Measurements from ENCODE around the gene HOXC6.

HOXC6 gene

GRCh38 chr12:54028314-54029201 is at the start of gene HOXC6:
HOXC6 (plus strand) TSS chr12:54028440; CDS start chr12:54028522, 82 bp downstream.
- DNase-seq = peak; percentile 12

GRCh38 chr12:53978477-53979356 is 49.5 kb upstream of the HOXC6 start:
- no peak for DNase-seq

- DNase-seq = no peak
Observed at GRCh38 chr12:53980104-53980801, 48.0 kb upstream of the HOXC6 start.

- DNase-seq = no peak
Observed at GRCh38 chr12:53980802-53981496, 47.3 kb upstream of the HOXC6 start.

GRCh38 chr12:53981634-53982565 is 46.3 kb upstream of the HOXC6 start:
- no peak for DNase-seq

- no peak for DNase-seq
Observed at GRCh38 chr12:53982648-53983567, 45.3 kb upstream of the HOXC6 start.

GRCh38 chr12:53983568-53983949 is 44.7 kb upstream of the HOXC6 start:
- no peak for DNase-seq

GRCh38 chr12:53983950-53984572 is 44.2 kb upstream of the HOXC6 start:
- no peak for DNase-seq

- peak; percentile 72 for DNase-seq
Observed at GRCh38 chr12:53984901-53985691, 43.1 kb upstream of the HOXC6 start, which contains the start of gene HOXC10. HOXC10 (plus strand) TSS chr12:53985146; CDS start chr12:53985260, 114 bp downstream.

- no peak for DNase-seq
Observed at GRCh38 chr12:53985692-53985993, 42.6 kb upstream of the HOXC6 start.

GRCh38 chr12:53985994-53986685 is 42.1 kb upstream of the HOXC6 start:
- no peak for DNase-seq

GRCh38 chr12:53986686-53987483 is 41.4 kb upstream of the HOXC6 start:
- DNase-seq = no peak

GRCh38 chr12:53987787-53988230 is 40.4 kb upstream of the HOXC6 start:
- no peak for DNase-seq

GRCh38 chr12:53988541-53989226 is 39.6 kb upstream of the HOXC6 start:
- no peak for DNase-seq

- peak; percentile 10 for DNase-seq
Observed at GRCh38 chr12:53989227-53990113, 38.8 kb upstream of the HOXC6 start.
